ENCODE measurements around the gene ITCH.

DNA sequence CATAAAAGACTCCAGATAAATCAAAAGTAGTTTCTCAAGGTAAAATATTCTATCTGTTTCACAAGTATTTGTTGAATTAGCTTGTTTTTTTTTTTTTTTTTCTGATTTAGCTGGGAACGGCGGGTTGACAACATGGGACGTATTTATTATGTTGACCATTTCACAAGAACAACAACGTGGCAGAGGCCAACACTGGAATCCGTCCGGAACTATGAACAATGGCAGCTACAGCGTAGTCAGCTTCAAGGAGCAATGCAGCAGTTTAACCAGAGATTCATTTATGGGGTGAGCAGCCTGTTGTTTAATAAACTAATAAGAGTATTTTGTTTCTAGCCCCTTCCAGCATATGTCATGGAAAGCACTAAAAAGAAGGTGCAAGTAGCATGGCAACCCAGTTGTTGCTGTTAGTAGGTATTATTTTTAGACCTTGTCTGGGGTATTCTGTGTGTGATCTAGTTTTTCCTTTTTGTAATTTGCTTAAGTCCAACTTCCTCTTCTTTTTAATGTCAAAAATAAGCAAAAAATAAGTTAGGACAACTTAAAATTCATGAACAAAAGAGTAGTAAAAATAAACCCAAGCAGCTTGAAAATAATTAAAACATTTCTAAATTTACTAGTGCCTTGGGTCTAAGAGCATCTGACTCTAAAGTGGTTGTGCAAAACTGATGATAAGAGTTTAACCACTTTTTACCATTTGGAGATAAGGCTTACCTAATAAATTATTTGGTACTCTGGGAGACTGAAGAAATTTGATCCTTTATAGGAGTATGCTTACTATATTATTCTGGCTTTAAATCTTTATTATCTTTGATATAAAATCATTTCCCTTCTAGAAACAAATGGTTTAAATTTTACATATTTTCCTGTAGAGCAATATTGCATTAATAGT, 82.3 kb downstream of the ITCH start:
- TF ChIP-seq, protein P1, sequence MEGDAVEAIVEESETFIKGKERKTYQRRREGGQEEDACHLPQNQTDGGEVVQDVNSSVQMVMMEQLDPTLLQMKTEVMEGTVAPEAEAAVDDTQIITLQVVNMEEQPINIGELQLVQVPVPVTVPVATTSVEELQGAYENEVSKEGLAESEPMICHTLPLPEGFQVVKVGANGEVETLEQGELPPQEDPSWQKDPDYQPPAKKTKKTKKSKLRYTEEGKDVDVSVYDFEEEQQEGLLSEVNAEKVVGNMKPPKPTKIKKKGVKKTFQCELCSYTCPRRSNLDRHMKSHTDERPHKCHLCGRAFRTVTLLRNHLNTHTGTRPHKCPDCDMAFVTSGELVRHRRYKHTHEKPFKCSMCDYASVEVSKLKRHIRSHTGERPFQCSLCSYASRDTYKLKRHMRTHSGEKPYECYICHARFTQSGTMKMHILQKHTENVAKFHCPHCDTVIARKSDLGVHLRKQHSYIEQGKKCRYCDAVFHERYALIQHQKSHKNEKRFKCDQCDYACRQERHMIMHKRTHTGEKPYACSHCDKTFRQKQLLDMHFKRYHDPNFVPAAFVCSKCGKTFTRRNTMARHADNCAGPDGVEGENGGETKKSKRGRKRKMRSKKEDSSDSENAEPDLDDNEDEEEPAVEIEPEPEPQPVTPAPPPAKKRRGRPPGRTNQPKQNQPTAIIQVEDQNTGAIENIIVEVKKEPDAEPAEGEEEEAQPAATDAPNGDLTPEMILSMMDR (IDR thresholded peaks at IDR 0.05): no peak
- no peak for TF ChIP-seq EP300 (IDR thresholded peaks at IDR 0.05)
